C1 segment of cervical spinal cord (tissue), 14 donors: ENCODE results near the gene KRT17.
A peak's percentile ranks its signal among the peaks of the same experiment; 100 is the strongest.
"Not testable (repeated sequence)": the region's sequence is repeated elsewhere in the genome, so short reads cannot be mapped to it uniquely, and the experiment has no call there.

Source experiments
- DNase-seq, 14 donors: peaks; one replicate each; lab custom pipeline; 2025; lab: John Stamatoyannopoulos, UW

KRT17 gene

GRCh38 chr17:41621435-41621817 is 2.9 kb downstream of the KRT17 start:
- not testable (repeated sequence) for DNase-seq

GRCh38 chr17:41620583-41621434 is 3.6 kb downstream of the KRT17 start:
- no peak for DNase-seq

GRCh38 chr17:41619927-41620582 is 4.3 kb downstream of the KRT17 start:
- not testable (repeated sequence) for DNase-seq

- DNase-seq, result no peak
Observed at GRCh38 chr17:41619036-41619926, 5.1 kb downstream of the KRT17 start.

GRCh38 chr17:41618341-41619035 is 5.9 kb downstream of the KRT17 start:
- no peak for DNase-seq

- no peak for DNase-seq
Observed at GRCh38 chr17:41617698-41618097, 6.7 kb downstream of the KRT17 start.

GRCh38 chr17:41617136-41617535 is 7.2 kb downstream of the KRT17 start:
- DNase-seq, result no peak

GRCh38 chr17:41616486-41616885 is 7.9 kb downstream of the KRT17 start:
- DNase-seq, result not testable (repeated sequence)

GRCh38 chr17:41615454-41615853 is 8.9 kb downstream of the KRT17 start:
- DNase-seq, result no peak

- peak in 1 of 14 donors; percentile 9 for DNase-seq
Observed at GRCh38 chr17:41614767-41615166, 9.6 kb downstream of the KRT17 start.

- DNase-seq, result no peak
Observed at GRCh38 chr17:41614098-41614497, 10.3 kb downstream of the KRT17 start.

GRCh38 chr17:41613277-41614082 is 10.9 kb downstream of the KRT17 start:
- DNase-seq, result no peak

- DNase-seq, result not testable (repeated sequence)
Observed at GRCh38 chr17:41612376-41613160, 11.8 kb downstream of the KRT17 start, which contains the start of gene KRT16. TSS of gene KRT16 (minus strand) at chr17:41612767. CDS start at chr17:41612688, 79 bp downstream.

- no peak for DNase-seq
Observed at GRCh38 chr17:41610965-41611640, 13.3 kb downstream of the KRT17 start.

- not testable (repeated sequence) for DNase-seq
Observed at GRCh38 chr17:41610061-41610517, 14.3 kb downstream of the KRT17 start.

- not testable (repeated sequence) for DNase-seq
Observed at GRCh38 chr17:41606930-41607329, 17.4 kb downstream of the KRT17 start.

GRCh38 chr17:41602524-41602923 is 21.9 kb downstream of the KRT17 start:
- no peak for DNase-seq

- DNase-seq, result no peak
Observed at GRCh38 chr17:41600318-41600717, 24.1 kb downstream of the KRT17 start.

- DNase-seq, result no peak
Observed at GRCh38 chr17:41599680-41600079, 24.7 kb downstream of the KRT17 start.
